Fibroblast of the aortic adventitia (primary cell): Measurements from ENCODE around the gene GOSR2. TPM values are rescaled to one million over a fixed set of nuclear protein-coding genes. Genes with fewer than 3 reads are reported as not detected.
"Not testable (repeated sequence)": the region's sequence is repeated elsewhere in the genome, so short reads cannot be mapped to it uniquely, and the experiment has no call there.

Experiments used
- DNase-seq: peaks from one replicate; pipeline ENCODE4 v3.0.0-alpha.2; 2010; ENCODE audit warnings: low read depth
- H3K4me3 ChIP-seq: 2 replicates; pipeline ENCODE4 v1.5.1; 2011; ENCODE audit warnings: low read depth, mild to moderate bottlenecking, control low read depth, low read length, moderate library complexity
- CTCF ChIP-seq: IDR thresholded peaks from 2 replicates; pipeline ENCODE4 v1.5.1; 2011; ENCODE audit warnings: mild to moderate bottlenecking, low read length, control low read depth, inconsistent platforms; ENCODE audit not compliant: insufficient read depth
- small RNA-seq: library from RNA; depleted of rRNA; stranded (forward); fragments of <200 nt; gene quantifications from one replicate; pipeline ENCODE3, GENCODE V24; 2012
- total RNA-seq: library from RNA; depleted of rRNA; stranded (reverse); fragments of >200 nt; gene quantifications from 2 replicates; pipeline ENCODE4 v1.2.3, GENCODE V29; 2012; ENCODE audit warnings: low replicate concordance

GOSR2 gene
- total RNA-seq, 1 donor = 49.3 TPM

- DNase-seq = no peak
- no peak for TF ChIP-seq CTCF
- no peak overlapping the region for H3K4me3 ChIP-seq
Observed at GRCh38 chr17:46984341-46984740, 61.4 kb downstream of the GOSR2 start.

GRCh38 chr17:46984892-46985291, 61.9 kb downstream of the GOSR2 start:
- H3K4me3 ChIP-seq = no peak overlapping the region
- no peak for TF ChIP-seq CTCF
- DNase-seq = no peak

GRCh38 chr17:46986366-46986765, 63.4 kb downstream of the GOSR2 start:
- TF ChIP-seq CTCF = no peak
- no peak overlapping the region for H3K4me3 ChIP-seq
- no peak for DNase-seq

- not testable (repeated sequence) for DNase-seq
Observed at GRCh38 chr17:46987927-46988326, 65.0 kb downstream of the GOSR2 start.

GRCh38 chr17:46989637-46990431, 66.9 kb downstream of the GOSR2 start:
- TF ChIP-seq CTCF = no peak
- H3K4me3 ChIP-seq = no peak overlapping the region
- no peak for DNase-seq

More at GRCh38 chr17:46987927-46988326, 65.0 kb downstream of the GOSR2 start:
- H3K4me3 ChIP-seq = not testable (repeated sequence)

GRCh38 chr17:46991617-46992016, 68.7 kb downstream of the GOSR2 start:
- TF ChIP-seq CTCF = no peak
- no peak overlapping the region for H3K4me3 ChIP-seq
- DNase-seq = no peak

Small RNA genes within 50 kb of the gene (small RNA-seq; reads per million reads assigned to genes)
- gene MIR5089 (not detected), gene RNU6ATAC3P (0.38 reads per million)

Other genes starting within 250 kb of the GOSR2 start
- 0.63 and 0.65 TPM in 2 replicates for gene WNT3, start 104.5 kb upstream of the GOSR2 start, total RNA-seq
- gene WNT9B, start 71.6 kb upstream of the GOSR2 start, total RNA-seq = 0.09 TPM in 1 of 2 replicates, not detected in the other
- gene RPRML, start 56.1 kb downstream of the GOSR2 start, total RNA-seq = not detected in 2 replicates